ENCODE measurements around the gene CXorf58. TPM values are rescaled to one million over a fixed set of nuclear protein-coding genes. Genes with fewer than 3 reads are reported as not detected.

The CXorf58 gene
- total and polyA plus RNA-seq, 10 donors: 0.04 to 0.92 (median 0.16) TPM; not detected in 5

- H3K4me3 ChIP-seq: no peak overlapping the region
- WGBS, 5 donors: 64 to 95% (median 87%) methylated on average over 4 of the region's 4 CpGs
- H3K27ac ChIP-seq: no peak overlapping the region
- no peak for DNase-seq
- H3K27me3 ChIP-seq (replicated peaks in 1 of 7): no peaks in the 10 kb centered on the region
- intact Hi-C loops (cut with DNase I; ENCODE audit: low total_unique reads): no loop called here
- H3K9me3 ChIP-seq: no peaks in the 10 kb centered on the region
- no peak for TF ChIP-seq POLR2A (IDR thresholded peaks at IDR 0.05)
- H3K36me3 ChIP-seq: peaks cover 0 to 1% (median 0%) of the 10 kb centered on the region in 6 donors
- no peaks in the 10 kb centered on the region for H3K4me1 ChIP-seq
These were observed 73.4 kb downstream of the CXorf58 start for GRCh38 chrX:23981222-23981621.

- Histone ChIP-seq H3K27me3 (replicated peaks in 1 of 7) (no peaks in the 10 kb centered on the region), H3K4me3 (no peak overlapping the region), H3K4me1 (no peaks in the 10 kb centered on the region), H3K27ac (no peak overlapping the region), H3K9me3 (no peaks in the 10 kb centered on the region), H3K36me3 (peaks cover 0 to 6% (median 0%) of the 10 kb centered on the region in 6 donors)
- intact Hi-C loops (cut with DNase I; ENCODE audit: low total_unique reads): no loop called here
- 77 to 100% (median 93%) methylated on average over 2 of the region's 2 CpGs for WGBS, 5 donors
- DNase-seq: no peak
- no peak for TF ChIP-seq POLR2AphosphoS5 (IDR thresholded peaks at IDR 0.05)
- TF ChIP-seq, protein P1, sequence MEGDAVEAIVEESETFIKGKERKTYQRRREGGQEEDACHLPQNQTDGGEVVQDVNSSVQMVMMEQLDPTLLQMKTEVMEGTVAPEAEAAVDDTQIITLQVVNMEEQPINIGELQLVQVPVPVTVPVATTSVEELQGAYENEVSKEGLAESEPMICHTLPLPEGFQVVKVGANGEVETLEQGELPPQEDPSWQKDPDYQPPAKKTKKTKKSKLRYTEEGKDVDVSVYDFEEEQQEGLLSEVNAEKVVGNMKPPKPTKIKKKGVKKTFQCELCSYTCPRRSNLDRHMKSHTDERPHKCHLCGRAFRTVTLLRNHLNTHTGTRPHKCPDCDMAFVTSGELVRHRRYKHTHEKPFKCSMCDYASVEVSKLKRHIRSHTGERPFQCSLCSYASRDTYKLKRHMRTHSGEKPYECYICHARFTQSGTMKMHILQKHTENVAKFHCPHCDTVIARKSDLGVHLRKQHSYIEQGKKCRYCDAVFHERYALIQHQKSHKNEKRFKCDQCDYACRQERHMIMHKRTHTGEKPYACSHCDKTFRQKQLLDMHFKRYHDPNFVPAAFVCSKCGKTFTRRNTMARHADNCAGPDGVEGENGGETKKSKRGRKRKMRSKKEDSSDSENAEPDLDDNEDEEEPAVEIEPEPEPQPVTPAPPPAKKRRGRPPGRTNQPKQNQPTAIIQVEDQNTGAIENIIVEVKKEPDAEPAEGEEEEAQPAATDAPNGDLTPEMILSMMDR (IDR thresholded peaks at IDR 0.05 in 8 of 11, conservative IDR thresholded peaks at IDR 0.05 in 3 of 11): no peak
- TF ChIP-seq POLR2A (IDR thresholded peaks at IDR 0.05): no peak
These were observed 73.9 kb downstream of the CXorf58 start for GRCh38 chrX:23981711-23982110.

DNA sequence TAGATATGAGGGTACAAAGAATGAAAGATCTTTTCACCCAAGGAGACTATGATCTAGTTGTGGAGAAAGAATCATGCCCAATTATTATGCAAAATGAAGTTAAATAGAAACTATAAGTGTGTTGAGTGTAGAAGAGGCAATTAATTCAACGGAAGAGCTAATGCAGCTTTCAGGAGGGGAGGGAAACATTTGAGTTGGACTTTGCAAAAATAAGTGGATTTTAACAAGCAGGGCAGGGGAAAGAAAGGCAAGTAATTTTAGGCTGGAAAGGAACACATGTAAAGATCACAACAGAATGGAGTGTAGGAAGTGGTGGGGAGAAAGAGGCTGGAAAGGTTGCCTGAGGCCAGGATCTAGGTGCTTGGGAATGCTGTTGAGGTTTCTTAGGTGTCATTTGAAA is 75.1 kb downstream of the CXorf58 start:
- no peak for DNase-seq
- no peak overlapping the region for H3K27ac ChIP-seq
- no peaks in the 10 kb centered on the region for H3K4me1 ChIP-seq
- no peak for TF ChIP-seq POLR2AphosphoS5 (IDR thresholded peaks at IDR 0.05)
- TF ChIP-seq, protein P1 (IDR thresholded peaks at IDR 0.05 in 8 of 11, conservative IDR thresholded peaks at IDR 0.05 in 3 of 11): no peak
- TF ChIP-seq POLR2A (IDR thresholded peaks at IDR 0.05): no peak
- no peaks in the 10 kb centered on the region for H3K9me3 ChIP-seq
- H3K4me3 ChIP-seq: no peak overlapping the region
- H3K36me3 ChIP-seq: peaks cover 0 to 18% (median 3%) of the 10 kb centered on the region in 6 donors
- intact Hi-C loops (cut with DNase I; ENCODE audit: low total_unique reads): no loop called here
- WGBS, 5 donors: 79 to 100% (median 92%) methylated on average over 1 of the region's 1 CpG
- H3K27me3 ChIP-seq (replicated peaks in 1 of 7): no peaks in the 10 kb centered on the region

Other genes starting within 250 kb of the CXorf58 start
- 100 to 1,000 TPM in 1 of 7 donors, 10 to 100 TPM in 6; 28.1 to 107 (median 38.7) TPM for gene PRDX4, start 240.5 kb upstream of the CXorf58 start, total RNA-seq
- 10 to 100 TPM; 13.5 to 39.2 (median 34.1) TPM for gene PRDX4, start 240.5 kb upstream of the CXorf58 start, polyA plus RNA-seq
- gene ACOT9, start 164.7 kb upstream of the CXorf58 start, total RNA-seq: 10 to 100 TPM; 29.4 to 43.1 (median 37.9) TPM
- 10 to 100 TPM; 25.7 to 46.9 (median 39.2) TPM for gene ACOT9, start 164.7 kb upstream of the CXorf58 start, polyA plus RNA-seq
- gene SAT1, start 124.8 kb upstream of the CXorf58 start, total RNA-seq: 1,000 to 10,000 TPM in 3 of 7 donors, 100 to 1,000 TPM in 4; 714 to 2,832 (median 962) TPM
- gene SAT1, start 124.8 kb upstream of the CXorf58 start, polyA plus RNA-seq: 1,000 to 10,000 TPM in 2 of 3 donors, 100 to 1,000 TPM in 1; 809 to 1,355 (median 1,000) TPM
- 10 to 100 TPM in 6 of 7 donors, 1 to 10 TPM in 1; 5.8 to 18.0 (median 11.2) TPM for gene APOO, start 68 bp upstream of the CXorf58 start, total RNA-seq
- 10 to 100 TPM; 10.2 to 14.5 (median 12.7) TPM for gene APOO, start 68 bp upstream of the CXorf58 start, polyA plus RNA-seq
- gene KLHL15, start 119.2 kb downstream of the CXorf58 start, total RNA-seq: 10 to 100 TPM in 3 of 7 donors, 1 to 10 TPM in 4; 7.0 to 13.9 (median 8.9) TPM
- gene KLHL15, start 119.2 kb downstream of the CXorf58 start, polyA plus RNA-seq: 1 to 10 TPM; 1.5 to 2.1 (median 2.0) TPM
- gene EIF2S3, start 146.9 kb downstream of the CXorf58 start, total RNA-seq: 100 to 1,000 TPM; 124 to 207 (median 162) TPM
- 10 to 100 TPM; 67.6 to 87.2 (median 73.4) TPM for gene EIF2S3, start 146.9 kb downstream of the CXorf58 start, polyA plus RNA-seq
- 100 to 1,000 TPM in 1 of 7 donors, 10 to 100 TPM in 6; 58.1 to 105 (median 77.7) TPM for gene ZFX, start 241.7 kb downstream of the CXorf58 start, total RNA-seq
- 1 to 10 TPM; 5.0 to 8.5 (median 6.8) TPM for gene ZFX, start 241.7 kb downstream of the CXorf58 start, polyA plus RNA-seq

All from spleen (tissue), 11 donors.